ENCODE results near the gene TRPC4.

DNA sequence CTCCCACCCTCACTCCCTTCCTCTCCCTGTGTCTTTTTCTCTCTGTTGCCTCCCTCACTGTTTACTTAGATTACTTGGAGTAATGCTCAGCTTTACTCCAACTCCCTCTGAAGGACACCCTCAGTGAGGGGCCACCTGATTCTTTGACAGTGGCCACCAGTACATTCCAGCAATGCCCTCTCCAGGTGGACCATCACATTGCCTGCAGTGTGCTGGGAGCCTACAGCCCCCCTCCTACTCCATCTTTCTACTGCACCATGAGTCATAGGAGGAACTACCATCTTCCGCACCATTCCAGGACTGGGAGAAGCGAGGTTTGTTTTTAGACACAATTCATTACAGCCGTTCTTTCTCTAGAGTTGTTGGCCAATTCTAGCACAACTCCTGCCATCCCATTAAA lies 174.4 kb downstream of the TRPC4 start:
- TF ChIP-seq, protein P1, sequence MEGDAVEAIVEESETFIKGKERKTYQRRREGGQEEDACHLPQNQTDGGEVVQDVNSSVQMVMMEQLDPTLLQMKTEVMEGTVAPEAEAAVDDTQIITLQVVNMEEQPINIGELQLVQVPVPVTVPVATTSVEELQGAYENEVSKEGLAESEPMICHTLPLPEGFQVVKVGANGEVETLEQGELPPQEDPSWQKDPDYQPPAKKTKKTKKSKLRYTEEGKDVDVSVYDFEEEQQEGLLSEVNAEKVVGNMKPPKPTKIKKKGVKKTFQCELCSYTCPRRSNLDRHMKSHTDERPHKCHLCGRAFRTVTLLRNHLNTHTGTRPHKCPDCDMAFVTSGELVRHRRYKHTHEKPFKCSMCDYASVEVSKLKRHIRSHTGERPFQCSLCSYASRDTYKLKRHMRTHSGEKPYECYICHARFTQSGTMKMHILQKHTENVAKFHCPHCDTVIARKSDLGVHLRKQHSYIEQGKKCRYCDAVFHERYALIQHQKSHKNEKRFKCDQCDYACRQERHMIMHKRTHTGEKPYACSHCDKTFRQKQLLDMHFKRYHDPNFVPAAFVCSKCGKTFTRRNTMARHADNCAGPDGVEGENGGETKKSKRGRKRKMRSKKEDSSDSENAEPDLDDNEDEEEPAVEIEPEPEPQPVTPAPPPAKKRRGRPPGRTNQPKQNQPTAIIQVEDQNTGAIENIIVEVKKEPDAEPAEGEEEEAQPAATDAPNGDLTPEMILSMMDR (IDR thresholded peaks at IDR 0.05; ENCODE audit: extremely low read depth in 1 of 2, insufficient read depth in 1 of 2, low read depth in 1 of 2, low read length in 2 of 2) = no peak
- no peak for TF ChIP-seq EZH2 (IDR thresholded peaks at IDR 0.05; ENCODE audit: borderline replicate concordance, low read depth, low read length, severe bottlenecking)
- TF ChIP-seq POLR2A (IDR thresholded peaks at IDR 0.05; ENCODE audit: low read depth, low read length) = no peak
- no peak for TF ChIP-seq JUN (IDR thresholded peaks at IDR 0.05; ENCODE audit: borderline replicate concordance, insufficient read depth, insufficient read length, low read depth)
- TF ChIP-seq, protein P2, sequence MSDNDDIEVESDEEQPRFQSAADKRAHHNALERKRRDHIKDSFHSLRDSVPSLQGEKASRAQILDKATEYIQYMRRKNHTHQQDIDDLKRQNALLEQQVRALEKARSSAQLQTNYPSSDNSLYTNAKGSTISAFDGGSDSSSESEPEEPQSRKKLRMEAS (IDR thresholded peaks at IDR 0.05; ENCODE audit: insufficient read depth, insufficient read length) = no peak
- TF ChIP-seq POLR2AphosphoS5 (IDR thresholded peaks at IDR 0.05; ENCODE audit: insufficient read depth, low read depth, low read length) = no peak
- no peak for TF ChIP-seq FOS (IDR thresholded peaks at IDR 0.05; ENCODE audit: borderline replicate concordance, insufficient read depth, low read length)
- no peak for TF ChIP-seq MYC (IDR thresholded peaks at IDR 0.05; ENCODE audit: low read depth, low read length)
- TF ChIP-seq GATA2 (IDR thresholded peaks at IDR 0.05; ENCODE audit: insufficient read depth, insufficient read length, low read depth, low read length) = no peak

Data from endothelial cell of umbilical vein (primary cell).